GM18511 (cell line): ENCODE results near the gene PRICKLE2.

ENCODE experiments used
- ATAC-seq: cut with Tn5 transposase; IDR thresholded peaks from one replicate; pipeline ENCODE4 v1.9.1; 2021; ENCODE audit warnings: mild to moderate bottlenecking, moderate library complexity; ENCODE audit not compliant: unreplicated experiment

The PRICKLE2 gene, protein sequence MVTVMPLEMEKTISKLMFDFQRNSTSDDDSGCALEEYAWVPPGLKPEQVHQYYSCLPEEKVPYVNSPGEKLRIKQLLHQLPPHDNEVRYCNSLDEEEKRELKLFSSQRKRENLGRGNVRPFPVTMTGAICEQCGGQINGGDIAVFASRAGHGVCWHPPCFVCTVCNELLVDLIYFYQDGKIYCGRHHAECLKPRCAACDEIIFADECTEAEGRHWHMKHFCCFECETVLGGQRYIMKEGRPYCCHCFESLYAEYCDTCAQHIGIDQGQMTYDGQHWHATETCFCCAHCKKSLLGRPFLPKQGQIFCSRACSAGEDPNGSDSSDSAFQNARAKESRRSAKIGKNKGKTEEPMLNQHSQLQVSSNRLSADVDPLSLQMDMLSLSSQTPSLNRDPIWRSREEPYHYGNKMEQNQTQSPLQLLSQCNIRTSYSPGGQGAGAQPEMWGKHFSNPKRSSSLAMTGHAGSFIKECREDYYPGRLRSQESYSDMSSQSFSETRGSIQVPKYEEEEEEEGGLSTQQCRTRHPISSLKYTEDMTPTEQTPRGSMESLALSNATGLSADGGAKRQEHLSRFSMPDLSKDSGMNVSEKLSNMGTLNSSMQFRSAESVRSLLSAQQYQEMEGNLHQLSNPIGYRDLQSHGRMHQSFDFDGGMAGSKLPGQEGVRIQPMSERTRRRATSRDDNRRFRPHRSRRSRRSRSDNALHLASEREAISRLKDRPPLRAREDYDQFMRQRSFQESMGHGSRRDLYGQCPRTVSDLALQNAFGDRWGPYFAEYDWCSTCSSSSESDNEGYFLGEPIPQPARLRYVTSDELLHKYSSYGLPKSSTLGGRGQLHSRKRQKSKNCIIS

DNA sequence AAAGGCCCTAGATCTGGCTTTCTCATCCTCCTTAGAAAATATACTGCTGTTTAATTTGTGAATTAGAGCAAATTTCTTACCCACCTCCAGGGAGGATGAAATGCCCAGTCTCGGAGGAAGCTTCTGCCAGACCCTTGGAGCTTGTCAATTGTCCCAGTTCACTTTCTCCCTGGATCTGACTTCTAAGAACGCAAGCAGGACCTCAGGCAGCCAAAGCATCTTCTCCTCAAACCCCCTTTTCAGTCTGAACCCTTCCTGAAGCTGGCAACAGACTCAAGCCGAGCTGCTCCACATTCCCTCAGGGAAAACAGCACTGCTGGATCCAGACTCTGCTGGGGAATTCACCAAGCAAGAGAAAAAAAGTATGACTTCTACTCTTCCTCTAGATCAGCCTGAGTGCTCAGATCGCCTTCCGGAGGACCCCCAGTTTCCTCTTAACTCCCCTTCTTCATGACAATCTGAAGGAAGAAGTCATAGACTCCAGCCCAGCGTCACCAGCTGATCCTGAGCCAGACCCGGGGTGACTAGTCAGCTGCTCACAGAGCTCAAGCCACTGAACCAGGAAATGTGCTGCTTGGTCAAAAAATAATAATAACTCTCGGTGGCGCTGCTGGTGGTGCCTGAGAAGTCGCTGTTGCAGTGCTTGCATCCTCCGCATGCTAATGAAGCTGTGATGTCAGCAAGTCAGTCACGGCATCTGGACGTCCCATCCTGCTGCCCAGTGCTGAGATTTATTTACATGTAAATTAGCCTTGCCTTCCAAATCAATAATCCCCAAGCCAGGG is at the start of gene PRICKLE2:
PRICKLE2 (minus strand) TSS at position 641 of the 785 bp plus-strand sequence. CDS start 26,539 bp downstream, outside the sequence.
- ATAC-seq = no peak

GRCh38 chr3:64272842-64273241 is 47.6 kb upstream of the PRICKLE2 start:
- no peak for ATAC-seq

GRCh38 chr3:64272271-64272670 is 47.0 kb upstream of the PRICKLE2 start:
- no peak for ATAC-seq

DNA sequence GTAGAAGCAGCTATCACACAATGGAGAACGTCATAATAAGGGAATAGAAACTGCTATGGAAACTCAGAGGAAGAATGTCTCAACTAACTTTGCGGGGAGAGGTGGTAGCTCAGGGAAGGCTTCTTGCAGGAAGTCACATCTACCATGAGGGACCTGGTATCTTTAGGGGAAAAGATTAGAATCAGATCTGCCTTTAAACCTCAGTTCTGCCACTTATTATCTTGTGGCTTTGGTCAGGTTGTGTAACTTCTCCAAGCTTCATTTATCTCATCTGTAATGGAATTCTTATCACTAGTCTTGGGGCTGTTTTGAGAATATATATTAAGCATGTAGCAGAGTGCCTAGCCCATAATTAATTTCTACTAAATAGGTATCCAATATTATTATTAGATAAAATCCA is 46.4 kb upstream of the PRICKLE2 start:
- no peak for ATAC-seq

- no peak for ATAC-seq
These were observed 45.6 kb upstream of the PRICKLE2 start for GRCh38 chr3:64270866-64271260.

- ATAC-seq = no peak
These were observed 45.0 kb upstream of the PRICKLE2 start for GRCh38 chr3:64270142-64270865.

DNA sequence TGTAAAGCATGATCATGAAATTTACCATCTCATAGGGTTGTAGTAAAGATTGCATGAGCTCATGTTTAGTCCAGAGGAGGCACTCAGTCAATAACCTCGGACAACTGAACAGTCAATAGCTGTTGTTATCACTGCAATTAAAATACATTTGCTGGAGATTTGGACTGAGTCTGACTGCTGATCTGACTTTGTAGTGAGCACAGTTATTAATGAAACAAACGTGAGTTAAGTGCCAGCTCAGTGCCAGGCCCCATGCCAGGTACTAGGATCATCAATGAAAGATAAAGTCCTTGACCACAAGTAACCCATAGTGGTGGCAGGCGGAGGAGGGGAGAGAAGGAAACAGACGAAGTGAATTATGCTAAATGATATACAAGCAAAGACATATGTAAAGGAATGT is 43.7 kb upstream of the PRICKLE2 start:
- no peak for ATAC-seq

GRCh38 chr3:64267721-64268604 is 42.7 kb upstream of the PRICKLE2 start:
- ATAC-seq = no peak

- no peak for ATAC-seq
These were observed 41.7 kb upstream of the PRICKLE2 start for GRCh38 chr3:64266983-64267382.

- ATAC-seq = no peak
These were observed 41.0 kb upstream of the PRICKLE2 start for GRCh38 chr3:64266065-64266931.

DNA sequence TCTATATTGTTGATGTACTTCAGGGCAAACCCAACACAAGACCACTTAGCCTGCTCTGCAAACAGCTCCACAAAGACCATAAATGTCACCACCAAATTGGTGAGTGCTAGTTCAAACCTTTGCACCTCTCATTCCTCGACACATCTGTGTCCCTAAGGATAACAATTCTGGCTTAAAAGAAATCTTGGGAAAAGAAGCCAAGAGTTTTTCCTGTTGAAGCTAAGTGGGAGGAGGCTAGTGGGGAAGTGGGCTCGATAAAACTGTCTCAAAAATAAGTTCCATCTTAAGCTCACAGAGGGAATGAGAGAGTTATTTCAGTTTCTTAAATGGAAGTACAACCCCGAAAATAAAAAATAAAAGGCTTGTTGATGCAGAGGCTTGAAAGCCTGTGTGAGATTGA is 40.4 kb upstream of the PRICKLE2 start:
- no peak for ATAC-seq

DNA sequence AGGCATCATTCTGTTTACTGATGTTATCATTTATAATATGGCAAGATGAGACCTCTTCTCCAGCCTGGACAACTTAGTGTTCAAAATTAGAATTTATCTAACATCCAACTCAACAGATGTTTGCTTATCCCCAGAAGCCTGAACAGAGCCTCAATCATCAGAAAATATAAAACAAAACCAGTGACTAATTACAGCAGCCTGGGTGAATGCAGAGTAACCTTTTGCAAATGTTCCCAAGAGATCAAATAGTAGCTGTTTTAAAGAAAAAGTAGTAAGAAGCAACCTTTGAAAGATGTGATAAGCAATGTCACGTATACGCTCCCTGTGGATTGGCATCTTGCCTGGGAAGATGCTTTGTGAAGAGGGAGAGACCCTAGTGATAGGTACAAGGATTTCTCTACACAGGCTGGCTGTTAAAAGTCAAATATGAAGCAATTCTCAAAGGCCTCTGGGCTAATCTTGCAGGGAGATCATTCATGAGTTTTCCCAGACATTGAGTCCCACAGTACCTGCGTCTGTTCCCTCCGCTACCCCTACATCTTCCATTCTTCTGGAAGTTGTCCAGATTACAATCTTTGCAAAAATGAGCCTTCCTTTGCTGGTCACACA is 39.3 kb upstream of the PRICKLE2 start:
- ATAC-seq = no peak

GRCh38 chr3:64262574-64263114 is 37.4 kb upstream of the PRICKLE2 start:
- no peak for ATAC-seq

- no peak for ATAC-seq
These were observed 35.2 kb upstream of the PRICKLE2 start for GRCh38 chr3:64260431-64260830.

- no peak for ATAC-seq
These were observed 34.4 kb upstream of the PRICKLE2 start for GRCh38 chr3:64259636-64260035.

GRCh38 chr3:64257100-64257755 is 32.0 kb upstream of the PRICKLE2 start:
- no peak for ATAC-seq

- no peak for ATAC-seq
These were observed 30.6 kb upstream of the PRICKLE2 start for GRCh38 chr3:64255741-64256340.
